Body of pancreas (tissue), 4 donors: Measurements from ENCODE around the gene GMDS. TPM values are rescaled to one million over a fixed set of nuclear protein-coding genes. Genes with fewer than 3 reads are reported as not detected.

Experiments used
- ATAC-seq: fragments of 150-250 bp; one replicate; pipeline ENCODE4 v1.9.1; 2016
- DNase-seq, 4 donors: peaks; one replicate each; pipeline ENCODE4 v3.0.0-alpha.2; 2019
- H3K27ac ChIP-seq, 4 donors: fragments of 200-600 bp; sonication (generic); 1 replicate in 3 of 4; 2 replicates in 1 of 4; pipeline versions ENCODE4 v1.5.1 to v1.6.1; 2016 to 2019; ENCODE audit warnings: mild to moderate bottlenecking in 1 of 4, mixed read lengths in 1 of 4, moderate library complexity in 1 of 4
- H3K27me3 ChIP-seq, 2 donors: fragments of 200-600 bp; sonication (generic); one replicate each; pipeline ENCODE4 v1.6.0; 2016; ENCODE audit warnings: mild to moderate bottlenecking in 1 of 2
- H3K36me3 ChIP-seq, 2 donors: fragments of 200-600 bp; sonication (generic); replicated peaks in 1 of 2; 2 replicates each; pipeline ENCODE4 v1.5.1; 2016; ENCODE audit warnings: low read depth in 2 of 2; ENCODE audit not compliant: insufficient read depth in 1 of 2
- H3K4me1 ChIP-seq: fragments of 200-600 bp; sonication (generic); one replicate; pipeline ENCODE4 v1.6.0; 2016
- H3K4me3 ChIP-seq, 2 donors: fragments of 200-600 bp; sonication (generic); 1 replicate in 1 of 2; 2 replicates in 1 of 2; pipeline ENCODE4 v1.5.1; 2016 to 2019
- H3K9me3 ChIP-seq, 3 donors: fragments of 200-600 bp; sonication (generic); 1 replicate in 2 of 3; 2 replicates in 1 of 3; pipeline ENCODE4 v1.5.1; 2016
- CTCF ChIP-seq, 7 experiments: fragments of 450-650 bp in 4 of 7; fragments of 200-600 bp in 3 of 7; sonication (generic) in 3 of 7; IDR thresholded peaks; one replicate each; pipeline ENCODE4 v1.5.1; 2016 to 2019; ENCODE audit warnings: antibody characterized with exemption in 7 of 7
- POLR2A ChIP-seq, 3 donors: fragments of 450-650 bp; IDR thresholded peaks; one replicate each; pipeline ENCODE4 v1.6.1; 2016; ENCODE audit warnings: antibody characterized with exemption in 3 of 3, mild to moderate bottlenecking in 2 of 3
- WGBS, 2 donors: methylation state at CpG; one replicate each; pipeline ENCODE4 v1.1.5; 2017; 5-methylcytosine and 5-hydroxymethylcytosine counted together
- intact Hi-C: fragments of 100-400 bp; cut with DNase I; formaldehyde crosslinking; loops from one replicate; pipeline ENCODE4 v1.15.1; 2023
- total RNA-seq, 2 donors: library from RNA; depleted of rRNA; stranded (reverse); fragments of >200 nt; gene quantifications; one replicate each; pipeline ENCODE4 v1.1.0, GENCODE V29; 2016

GMDS gene
- total RNA-seq, 2 donors from 2014 or later = 34.5 to 63.3 TPM

GRCh38 chr6:1995636-1996035 is 249.8 kb downstream of the GMDS start:
- intact Hi-C loops = no loop called here
- no peak for TF ChIP-seq POLR2A (IDR thresholded peaks at IDR 0.05)
- TF ChIP-seq CTCF (IDR thresholded peaks at IDR 0.05) = no peak
- 93% methylated on average over 2 of the region's 2 CpGs for WGBS, 2 donors
- H3K4me3 ChIP-seq = no peak overlapping the region
- no peaks in the 10 kb centered on the region for H3K36me3 ChIP-seq
- ATAC-seq (no peak), DNase-seq (no peak)
- H3K4me1 ChIP-seq = no peaks in the 10 kb centered on the region
- no peak overlapping the region for H3K27ac ChIP-seq
- H3K27me3 ChIP-seq = no peaks in the 10 kb centered on the region
- no peaks in the 10 kb centered on the region for H3K9me3 ChIP-seq

GRCh38 chr6:1993042-1993441 is 252.4 kb downstream of the GMDS start:
- WGBS, 2 donors = 66 to 69% methylated on average over 6 of the region's 6 CpGs
- peaks cover 5% of the 10 kb centered on the region for H3K4me1 ChIP-seq
- TF ChIP-seq CTCF (IDR thresholded peaks at IDR 0.05) = no peak
- no peak for TF ChIP-seq POLR2A (IDR thresholded peaks at IDR 0.05)
- intact Hi-C loops = no loop called here
- no peaks in the 10 kb centered on the region for H3K27me3 ChIP-seq
- H3K36me3 ChIP-seq = no peaks in the 10 kb centered on the region
- ATAC-seq (no peak), DNase-seq (no peak)
- no peak overlapping the region for H3K27ac ChIP-seq
- no peak overlapping the region for H3K4me3 ChIP-seq
- H3K9me3 ChIP-seq = no peaks in the 10 kb centered on the region

- Histone ChIP-seq H3K4me1 (peaks cover 5% of the 10 kb centered on the region), H3K9me3 (no peaks in the 10 kb centered on the region), H3K27me3 (no peaks in the 10 kb centered on the region), H3K36me3 (no peaks in the 10 kb centered on the region), H3K27ac (no peak overlapping the region), H3K4me3 (no peak overlapping the region)
- no peak for ATAC-seq
- TF ChIP-seq POLR2A (IDR thresholded peaks at IDR 0.05) (no peak), CTCF (IDR thresholded peaks at IDR 0.05) (no peak)
- intact Hi-C loops = no loop called here
- WGBS, 2 donors = 95 to 96% methylated on average over 6 of the region's 6 CpGs
- DNase-seq = no peak
Observed at GRCh38 chr6:1991332-1991878, 254.0 kb downstream of the GMDS start.

DNA sequence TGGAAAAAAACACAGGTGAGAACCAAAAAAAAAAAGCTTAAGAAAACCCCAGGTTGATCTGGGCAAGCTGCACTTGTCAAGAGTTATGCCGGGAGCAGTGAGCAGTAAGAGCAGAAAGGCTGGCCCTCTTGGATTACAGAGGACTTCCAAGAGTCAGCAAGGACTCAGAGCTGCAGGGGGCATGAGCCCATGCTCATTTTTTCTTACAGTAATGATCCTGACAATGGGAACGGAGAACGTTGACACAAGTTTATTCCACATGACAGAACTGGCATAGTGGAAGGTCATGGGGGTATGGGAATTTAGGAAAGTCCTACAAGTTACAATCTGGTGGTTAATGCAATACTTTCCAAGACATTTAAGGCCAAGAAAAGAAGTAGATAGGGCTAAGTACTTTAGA is 256.6 kb downstream of the GMDS start:
- peaks cover 5% of the 10 kb centered on the region for H3K4me1 ChIP-seq
- 32 to 39% methylated on average over 3 of the region's 3 CpGs for WGBS, 2 donors
- ATAC-seq (no peak), DNase-seq (no peak)
- TF ChIP-seq CTCF (IDR thresholded peaks at IDR 0.05) = no peak
- TF ChIP-seq POLR2A (IDR thresholded peaks at IDR 0.05) = no peak
- H3K27ac ChIP-seq = no peak overlapping the region
- H3K4me3 ChIP-seq = no peak overlapping the region
- intact Hi-C loops = no loop called here
- no peaks in the 10 kb centered on the region for H3K9me3 ChIP-seq
- no peaks in the 10 kb centered on the region for H3K27me3 ChIP-seq
- no peaks in the 10 kb centered on the region for H3K36me3 ChIP-seq

GRCh38 chr6:1987640-1988039 is 257.8 kb downstream of the GMDS start:
- ATAC-seq (no peak), DNase-seq (peak in 1 of 4 donors; percentile 24)
- intact Hi-C loops = no loop called here
- H3K27me3 ChIP-seq = no peaks in the 10 kb centered on the region
- 71 to 81% methylated on average over 2 of the region's 2 CpGs for WGBS, 2 donors
- TF ChIP-seq CTCF (IDR thresholded peaks at IDR 0.05) (no peak), POLR2A (IDR thresholded peaks at IDR 0.05) (no peak)
- no peak overlapping the region for H3K4me3 ChIP-seq
- no peak overlapping the region for H3K27ac ChIP-seq
- H3K4me1 ChIP-seq = peaks cover 5% of the 10 kb centered on the region
- no peaks in the 10 kb centered on the region for H3K9me3 ChIP-seq
- H3K36me3 ChIP-seq = no peaks in the 10 kb centered on the region
